GM11168 (cell line): ENCODE measurements around the gene SLC3A2.

Source experiments
- in situ Hi-C: fragments of 300-500 bp; cut with MboI; formaldehyde crosslinking; loops from one replicate; pipeline ENCODE4 v1.12.0; 2022; ENCODE audit warnings: low sequenced_read_pairs; ENCODE audit not compliant: unreplicated experiment

SLC3A2 gene

DNA sequence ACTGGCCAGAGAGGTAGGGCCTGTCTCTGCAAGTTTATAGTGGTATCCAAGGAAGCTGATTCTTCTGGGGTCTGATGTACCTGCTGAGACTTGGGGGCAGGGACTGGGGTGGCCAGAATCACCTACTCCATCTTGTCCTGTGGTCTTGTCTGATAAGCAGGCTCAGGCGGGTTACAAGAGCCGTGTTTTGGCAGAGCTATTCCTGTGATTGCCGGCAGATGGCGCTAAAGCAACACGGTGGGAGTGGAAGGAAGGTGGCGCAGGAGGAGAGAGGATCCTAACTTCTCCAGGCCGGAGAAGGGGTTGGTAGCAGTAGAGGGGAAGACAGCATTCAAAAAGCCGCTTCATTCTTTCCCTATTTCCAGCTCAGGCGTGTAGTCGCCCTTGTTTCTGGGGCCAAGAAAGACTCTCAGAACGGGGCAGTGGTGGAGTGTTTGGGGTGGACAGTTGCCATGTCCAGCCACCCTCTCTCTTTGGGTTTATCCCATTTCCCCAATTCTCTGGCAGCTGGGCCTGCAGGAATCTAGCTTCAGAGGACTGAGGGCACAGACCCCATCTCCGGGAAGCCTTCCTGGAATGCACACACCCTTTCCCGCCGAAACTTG, 25.3 kb downstream of the SLC3A2 start:
- in situ Hi-C loops = loop anchor here (5.0 to 10.0 kb wide), 2 partner anchors 116 to 299 kb away; no protein-coding TSS in a partner anchor

- in situ Hi-C loops = loop anchor here (5.0 to 10.0 kb wide), 2 partner anchors 114 to 296 kb away; no protein-coding TSS in a partner anchor
Measured at GRCh38 chr11:62908468-62909072, 27.9 kb downstream of the SLC3A2 start.

DNA sequence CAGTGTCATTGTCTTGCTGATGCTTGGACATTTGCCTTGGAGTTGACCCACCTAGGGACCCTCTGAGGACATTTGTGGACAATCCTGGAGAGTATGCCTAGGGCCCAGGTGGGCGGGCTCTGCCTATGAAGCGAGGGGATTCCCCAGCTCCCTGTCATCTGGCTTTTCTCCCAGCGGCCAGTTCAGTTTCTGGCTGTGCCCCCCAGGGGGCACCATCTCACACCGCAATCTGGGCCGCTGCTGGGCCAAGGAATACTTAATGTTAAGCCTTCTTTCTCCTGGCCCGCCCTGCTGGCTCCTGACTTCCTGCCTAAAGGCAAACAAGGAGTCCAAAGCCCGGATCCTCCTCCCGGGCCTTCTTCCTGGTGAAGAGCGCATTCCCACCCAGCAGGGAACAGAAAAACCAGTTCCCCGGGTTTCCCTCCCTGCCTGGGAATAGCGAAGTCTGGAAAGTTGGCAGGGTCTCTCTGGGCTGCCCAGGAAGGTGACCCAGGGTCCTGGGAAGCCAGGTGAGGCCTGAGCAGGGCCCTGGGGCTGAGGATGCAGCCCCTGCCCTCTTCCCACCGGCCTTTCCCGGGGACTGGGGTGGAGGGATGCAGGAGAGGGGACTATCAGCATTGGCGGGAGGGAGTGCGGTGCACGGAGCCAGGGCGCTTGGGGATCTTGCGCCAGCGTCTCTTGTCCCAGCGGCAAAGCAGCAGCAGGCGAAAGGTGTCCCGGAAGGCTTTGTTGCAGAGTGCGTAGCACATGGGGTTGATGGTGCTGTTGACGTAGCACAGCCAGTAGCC, 28.6 kb downstream of the SLC3A2 start:
- in situ Hi-C loops = loop anchor here (5.0 to 10.0 kb wide), 2 partner anchors 113 to 296 kb away; no protein-coding TSS in a partner anchor

DNA sequence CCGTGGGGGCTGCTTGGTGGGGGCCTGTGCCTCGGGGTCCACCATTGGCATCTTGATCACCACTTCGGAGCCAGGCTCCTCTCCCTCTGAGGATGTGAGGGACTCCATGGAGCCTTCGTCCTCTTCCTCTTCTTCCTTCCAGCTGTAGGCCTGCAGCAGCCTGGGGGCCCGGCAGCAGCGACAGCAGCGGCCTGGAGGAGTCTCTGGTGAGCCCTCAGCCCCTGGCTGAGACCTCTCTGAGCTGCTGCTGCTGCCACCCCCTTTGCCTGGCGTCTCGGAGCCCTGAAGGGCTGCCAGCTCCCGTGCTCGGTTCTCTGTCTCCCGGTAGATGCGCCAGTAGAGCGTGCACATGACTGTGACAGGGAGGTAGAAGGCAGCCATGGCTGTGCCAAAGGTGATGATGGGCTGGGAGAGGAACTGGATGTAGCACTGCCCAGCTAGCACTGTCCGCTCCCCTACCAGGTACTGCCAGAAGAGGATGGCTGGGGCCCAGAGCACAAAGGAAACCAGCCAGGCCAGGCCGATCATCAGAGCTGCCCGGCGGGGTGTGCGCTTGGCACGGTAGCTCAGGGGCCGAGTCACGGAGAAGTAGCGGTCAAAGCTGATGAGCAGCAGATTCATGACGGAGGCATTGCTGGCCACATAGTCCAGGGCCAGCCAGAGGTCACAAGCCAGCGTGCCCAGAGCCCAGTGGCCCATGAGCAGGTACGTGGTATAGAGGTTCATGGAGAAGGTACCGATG, 29.6 kb downstream of the SLC3A2 start:
- in situ Hi-C loops = no loop called here

DNA sequence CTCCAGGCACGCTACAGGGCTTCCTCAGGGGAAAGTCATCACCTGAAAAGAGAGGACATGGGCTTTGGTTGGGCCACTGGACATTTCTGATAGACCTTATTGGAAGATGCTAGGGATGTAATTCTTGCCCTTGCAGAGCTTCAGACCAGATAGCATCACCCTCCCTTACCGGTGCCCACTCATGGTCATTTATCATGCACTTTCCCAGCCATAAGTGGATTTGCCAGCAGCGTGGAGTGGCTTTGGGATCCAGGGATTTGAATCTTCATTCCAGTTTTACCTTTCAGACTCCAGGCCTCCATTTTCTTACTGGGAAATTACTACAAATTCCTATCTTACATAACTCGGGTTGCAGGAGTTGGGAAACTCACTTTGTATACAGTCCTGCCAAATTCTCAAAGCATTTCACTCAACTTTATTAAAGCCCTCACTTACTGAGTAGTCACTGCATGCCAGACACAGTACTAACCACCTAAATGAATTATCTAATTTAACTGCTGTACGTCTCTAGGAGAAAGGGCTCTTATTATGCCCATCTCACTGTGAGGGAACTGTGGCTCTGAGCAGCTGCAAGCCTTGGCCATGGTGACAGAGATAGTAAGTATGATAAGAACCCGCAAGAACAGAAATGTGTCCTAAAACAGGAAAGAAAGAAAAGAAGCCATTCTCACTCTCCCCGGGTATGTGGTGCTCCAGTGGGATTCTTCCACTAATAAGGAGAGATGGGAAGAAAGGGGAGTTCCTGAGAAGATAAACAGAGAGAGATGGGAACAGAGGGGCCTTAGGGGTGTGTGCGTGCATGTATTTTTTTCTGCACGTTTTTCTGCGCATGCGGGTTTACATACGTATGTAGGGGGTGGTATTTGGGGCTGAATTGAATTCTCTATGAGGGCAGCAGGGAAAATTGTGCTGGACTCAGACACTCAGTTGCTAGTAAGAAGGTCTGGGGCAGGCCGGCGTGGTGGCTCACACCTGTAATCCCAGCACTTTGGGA, 30.7 kb downstream of the SLC3A2 start:
- in situ Hi-C loops = no loop called here

- in situ Hi-C loops = no loop called here
Measured at GRCh38 chr11:62912268-62912667, 31.6 kb downstream of the SLC3A2 start.

DNA sequence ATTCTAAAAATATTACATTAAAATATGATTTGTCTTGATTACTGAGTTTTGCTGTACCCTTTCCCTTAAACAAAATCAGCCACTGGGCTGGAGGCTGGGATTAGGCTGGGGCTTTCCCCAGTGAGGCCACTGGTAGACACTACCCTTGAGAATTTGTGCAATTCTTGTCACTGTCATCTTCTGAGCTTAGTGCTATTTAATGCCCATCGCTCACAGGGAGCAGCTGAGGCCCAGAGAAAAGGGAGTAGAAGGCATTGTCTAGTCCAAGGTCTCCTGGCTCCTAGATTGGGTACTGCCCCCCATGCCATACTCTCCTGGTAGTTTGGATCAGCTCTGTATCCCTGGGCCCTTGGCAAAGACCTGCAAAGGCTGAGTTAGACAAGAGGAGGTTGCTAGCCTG, 33.7 kb downstream of the SLC3A2 start:
- in situ Hi-C loops = no loop called here

DNA sequence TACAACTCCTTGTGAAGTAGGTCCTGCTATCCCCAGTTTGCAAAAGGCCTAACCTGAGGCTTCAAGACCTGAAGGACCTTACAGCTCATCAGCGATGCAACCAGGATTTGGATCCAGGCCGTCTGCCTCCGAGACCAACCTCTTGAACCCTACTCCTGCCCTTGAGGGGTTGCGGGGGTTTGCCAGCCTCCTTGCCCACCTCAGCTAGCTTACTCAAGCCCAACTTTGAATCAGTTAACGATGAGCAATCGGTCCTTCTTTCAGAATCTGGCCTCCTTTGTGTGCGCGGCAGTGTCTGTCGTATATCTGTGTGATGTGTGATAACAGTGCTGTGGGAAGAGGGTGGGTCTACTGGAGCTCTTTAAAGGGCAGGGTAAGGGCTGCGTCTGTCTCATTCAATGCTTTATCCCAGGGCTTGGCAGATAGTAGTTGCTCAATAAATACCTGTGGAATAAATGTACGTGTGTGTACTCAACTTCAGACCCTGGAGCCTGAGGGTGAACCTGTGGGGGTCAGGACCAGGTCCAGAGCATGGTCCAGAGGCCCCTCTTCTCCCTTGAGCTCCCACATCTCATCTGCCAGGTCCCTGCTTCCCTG, 37.3 kb downstream of the SLC3A2 start:
- in situ Hi-C loops = no loop called here

DNA sequence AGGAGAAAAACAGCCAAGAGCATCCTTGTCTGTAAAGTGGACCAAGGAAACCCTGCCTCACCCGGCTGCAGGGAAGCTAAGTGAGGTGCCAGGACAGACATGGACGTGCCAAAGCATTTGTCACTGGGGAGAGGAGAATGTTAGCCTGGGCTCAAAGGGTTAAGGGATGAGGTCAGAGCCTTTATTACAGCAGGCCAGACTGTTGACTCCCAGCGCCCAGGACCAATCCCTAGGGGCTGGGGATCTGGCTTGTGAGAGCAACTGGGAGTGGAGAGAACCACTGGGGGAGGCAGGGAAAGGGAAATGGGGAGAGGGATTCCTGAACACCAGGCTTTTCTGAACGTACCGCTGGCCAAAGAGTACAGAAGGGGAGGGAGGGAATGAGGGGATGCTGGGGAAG, 37.8 kb downstream of the SLC3A2 start:
- in situ Hi-C loops = no loop called here

- in situ Hi-C loops = no loop called here
Measured at GRCh38 chr11:62919476-62919875, 38.8 kb downstream of the SLC3A2 start.

- in situ Hi-C loops = no loop called here
Measured at GRCh38 chr11:62919898-62920640, 39.4 kb downstream of the SLC3A2 start.

- in situ Hi-C loops = no loop called here
Measured at GRCh38 chr11:62921201-62921572, 40.5 kb downstream of the SLC3A2 start, which contains the start of gene CHRM1. Gene CHRM1 (minus strand): TSS chr11:62921363. CDS start chr11:62911100, 10,263 bp downstream.

DNA sequence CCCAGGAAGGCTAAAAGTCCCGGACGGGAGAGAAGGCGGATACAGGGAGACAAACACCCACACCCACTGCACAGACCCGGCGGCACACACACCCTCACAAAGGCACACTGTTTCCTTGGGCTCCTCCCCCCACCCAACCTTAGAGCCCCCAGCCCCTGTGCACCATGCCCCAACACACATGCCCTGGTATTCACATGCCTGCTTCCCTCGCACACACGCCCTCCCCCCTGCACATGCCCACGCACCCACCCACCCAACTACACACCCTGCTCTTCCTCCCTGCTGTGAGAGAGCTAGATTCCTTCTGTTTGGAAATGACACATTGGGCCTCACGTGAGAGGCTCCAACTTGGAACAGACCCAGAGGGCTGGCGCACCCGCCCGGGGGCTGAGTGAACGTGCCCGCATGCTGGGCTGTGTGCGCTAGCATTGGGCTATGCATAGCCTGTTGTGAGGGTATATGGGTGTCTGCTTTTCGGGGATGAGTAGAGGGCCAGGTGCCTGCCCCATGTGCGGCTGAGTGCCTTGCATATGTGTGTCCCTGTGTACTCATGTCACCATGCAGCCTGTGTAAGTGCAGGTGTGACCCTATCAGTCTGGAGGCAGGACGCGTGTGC, 41.0 kb downstream of the SLC3A2 start:
- in situ Hi-C loops = no loop called here

GRCh38 chr11:62922189-62922589, 41.5 kb downstream of the SLC3A2 start:
- in situ Hi-C loops = no loop called here

GRCh38 chr11:62922653-62923431, 42.1 kb downstream of the SLC3A2 start:
- in situ Hi-C loops = no loop called here

- in situ Hi-C loops = no loop called here
Measured at GRCh38 chr11:62923601-62924411, 43.1 kb downstream of the SLC3A2 start.
